Omental fat pad (tissue), 4 donors: Measurements from ENCODE around the gene CCDC174. TPM values are rescaled to one million over a fixed set of nuclear protein-coding genes. Genes with fewer than 3 reads are reported as not detected.
"Not testable (repeated sequence)": the region's sequence is repeated elsewhere in the genome, so short reads cannot be mapped to it uniquely, and the experiment has no call there.

Experiments used
- ATAC-seq: fragments of 150-250 bp; one replicate; pipeline ENCODE4 v1.9.1; 2016; ENCODE audit warnings: mild to moderate bottlenecking, moderate library complexity; ENCODE audit not compliant: low FRiP score
- DNase-seq: peaks from one replicate; pipeline ENCODE4 v3.0.0-alpha.2; 2019; ENCODE audit warnings: low spot score
- total RNA-seq, 4 donors: library from RNA; depleted of rRNA; stranded (reverse); fragments of >200 nt; gene quantifications; one replicate each; pipeline ENCODE4 v1.1.0, GENCODE V29; 2016
- TF ChIP-seq, protein P1 (sequence below), 3 donors: fragments of 450-650 bp; IDR thresholded peaks; one replicate each; pipeline ENCODE4 v1.5.1; 2016 to 2017; ENCODE audit warnings: antibody characterized with exemption in 3 of 3, mild to moderate bottlenecking in 3 of 3, moderate library complexity in 2 of 3

CCDC174 gene
- total RNA-seq, 4 donors from 2014 or later: 11.0 to 28.1 (median 16.2) TPM

DNA sequence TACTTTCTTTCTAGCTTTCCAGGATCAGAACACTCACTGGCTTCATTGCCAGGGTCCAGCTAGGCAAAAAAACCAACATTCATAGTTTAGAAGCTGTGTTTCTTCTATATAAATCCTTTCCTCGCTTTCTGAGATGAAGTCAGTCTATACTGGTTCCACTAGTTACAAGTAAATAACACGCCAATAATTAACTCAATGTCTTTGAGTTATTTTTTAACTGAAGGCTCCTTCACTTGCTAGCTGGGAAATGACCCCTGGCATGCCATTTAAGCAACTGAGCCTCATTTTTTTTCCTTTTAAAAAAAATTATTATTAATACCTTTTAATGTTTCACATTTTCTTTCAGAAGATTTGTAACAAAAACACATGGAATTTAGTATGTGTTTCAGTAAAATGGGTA is 2.1 kb upstream of the CCDC174 start:
- DNase-seq (no peak), ATAC-seq (no peak)
- TF ChIP-seq, protein P1, sequence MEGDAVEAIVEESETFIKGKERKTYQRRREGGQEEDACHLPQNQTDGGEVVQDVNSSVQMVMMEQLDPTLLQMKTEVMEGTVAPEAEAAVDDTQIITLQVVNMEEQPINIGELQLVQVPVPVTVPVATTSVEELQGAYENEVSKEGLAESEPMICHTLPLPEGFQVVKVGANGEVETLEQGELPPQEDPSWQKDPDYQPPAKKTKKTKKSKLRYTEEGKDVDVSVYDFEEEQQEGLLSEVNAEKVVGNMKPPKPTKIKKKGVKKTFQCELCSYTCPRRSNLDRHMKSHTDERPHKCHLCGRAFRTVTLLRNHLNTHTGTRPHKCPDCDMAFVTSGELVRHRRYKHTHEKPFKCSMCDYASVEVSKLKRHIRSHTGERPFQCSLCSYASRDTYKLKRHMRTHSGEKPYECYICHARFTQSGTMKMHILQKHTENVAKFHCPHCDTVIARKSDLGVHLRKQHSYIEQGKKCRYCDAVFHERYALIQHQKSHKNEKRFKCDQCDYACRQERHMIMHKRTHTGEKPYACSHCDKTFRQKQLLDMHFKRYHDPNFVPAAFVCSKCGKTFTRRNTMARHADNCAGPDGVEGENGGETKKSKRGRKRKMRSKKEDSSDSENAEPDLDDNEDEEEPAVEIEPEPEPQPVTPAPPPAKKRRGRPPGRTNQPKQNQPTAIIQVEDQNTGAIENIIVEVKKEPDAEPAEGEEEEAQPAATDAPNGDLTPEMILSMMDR (IDR thresholded peaks at IDR 0.05): no peak

DNA sequence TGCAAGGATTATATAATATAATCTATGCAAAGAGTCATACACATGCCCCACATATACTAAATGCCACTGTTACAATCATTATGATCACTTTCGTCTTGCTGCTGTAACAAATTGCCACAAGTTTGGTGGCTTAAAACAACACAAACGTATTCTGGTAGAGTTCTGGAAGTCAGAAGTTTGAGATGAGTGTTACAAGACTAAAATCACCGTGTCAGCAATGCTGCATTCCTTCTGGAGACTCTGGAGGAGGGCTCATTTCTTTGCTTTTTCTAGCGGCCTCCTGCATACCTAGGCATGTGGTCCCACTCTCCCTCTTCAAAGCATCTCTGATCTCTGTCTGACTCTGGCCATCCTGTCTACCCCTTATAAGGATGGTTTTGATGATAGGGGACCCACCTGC is 1.4 kb upstream of the CCDC174 start:
- DNase-seq (no peak), ATAC-seq (no peak)
- TF ChIP-seq, protein P1 (IDR thresholded peaks at IDR 0.05): no peak

DNA sequence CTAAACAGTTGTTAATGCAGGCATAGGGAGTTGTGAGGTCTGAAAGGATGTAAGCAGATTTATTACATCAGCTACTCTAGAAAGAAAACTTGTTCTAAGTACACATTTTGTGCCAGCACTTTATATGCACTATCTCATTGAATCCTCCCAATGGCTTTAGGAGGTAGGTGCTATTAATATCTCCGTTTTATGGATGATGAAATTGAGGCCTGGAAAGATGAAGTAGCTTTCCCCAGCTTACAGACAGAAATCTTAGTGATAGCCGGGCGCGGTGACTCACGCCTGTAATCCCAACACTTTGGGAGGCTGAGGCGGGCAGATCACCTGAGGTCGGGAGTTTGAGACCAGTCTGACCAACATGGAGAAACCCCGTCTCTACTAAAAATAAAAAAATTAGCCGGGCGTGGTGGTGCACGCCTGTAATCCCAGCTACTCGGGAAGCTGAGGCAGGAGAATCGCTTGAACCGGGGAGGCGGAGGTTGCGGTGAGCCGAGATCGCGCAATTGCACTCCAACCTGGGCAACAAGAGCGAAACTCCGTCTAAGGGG is 872 bp downstream of the CCDC174 start:
- DNase-seq, ATAC-seq: not testable (repeated sequence)

DNA sequence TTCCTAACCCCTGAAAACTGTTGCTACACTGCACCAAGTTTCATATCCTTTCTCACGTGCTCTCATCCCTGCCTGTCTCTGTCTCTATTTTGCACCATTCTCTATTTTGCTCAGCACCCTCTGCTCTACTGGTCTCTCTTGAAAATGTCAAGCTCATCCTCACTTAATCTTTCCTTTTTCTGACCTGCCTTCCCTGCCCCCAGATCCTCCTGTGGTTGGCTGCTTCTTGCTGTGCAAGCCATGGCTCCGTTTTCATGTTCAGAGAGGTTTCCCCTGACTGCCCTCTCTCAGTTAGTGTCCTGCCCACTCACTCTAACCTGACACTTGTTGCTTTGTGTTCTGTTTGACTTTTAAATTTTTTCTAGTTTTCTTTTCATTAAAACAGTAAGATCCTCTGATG is 6.0 kb downstream of the CCDC174 start:
- DNase-seq (no peak), ATAC-seq (no peak)
- TF ChIP-seq, protein P1 (IDR thresholded peaks at IDR 0.05): no peak

DNA sequence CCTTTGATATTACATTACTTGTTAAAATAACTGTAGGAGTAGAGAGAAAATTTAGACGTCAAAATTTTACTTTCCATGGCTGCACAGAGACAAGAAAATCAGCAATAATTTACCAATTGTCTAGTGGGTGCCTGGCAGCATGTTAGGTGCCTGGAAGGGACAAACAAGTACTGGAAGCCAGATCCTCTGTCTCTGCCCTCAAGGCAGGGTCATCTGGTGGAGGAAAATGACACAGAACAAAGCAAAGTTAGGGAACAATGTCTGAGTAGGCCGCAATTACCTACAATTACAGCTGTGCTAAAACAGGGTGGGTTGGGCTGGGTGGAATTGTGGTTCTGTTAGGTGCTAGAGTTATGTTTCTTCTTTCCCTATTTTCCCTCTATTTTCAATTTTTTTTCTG is 7.4 kb downstream of the CCDC174 start:
- TF ChIP-seq, protein P1 (IDR thresholded peaks at IDR 0.05): no peak
- no peak for DNase-seq
- ATAC-seq: no peak

DNA sequence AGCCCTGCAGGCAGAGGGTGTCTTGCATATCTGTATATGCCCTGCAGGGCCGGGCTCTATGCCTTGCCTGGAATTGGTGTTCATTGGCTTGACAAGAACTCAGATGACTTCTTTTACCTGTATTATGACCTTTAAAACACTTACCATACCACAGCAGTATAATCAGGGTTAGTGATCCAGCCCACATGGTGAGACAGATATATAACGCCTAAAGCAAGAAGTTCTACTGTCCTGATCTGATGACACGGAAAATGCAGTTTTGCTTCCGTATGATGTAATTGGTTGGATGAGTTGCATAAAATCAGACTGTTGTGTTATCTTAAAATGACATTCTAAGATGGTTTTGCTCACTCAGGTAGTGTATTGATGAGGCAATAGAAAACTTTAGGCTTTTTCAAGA is 9.4 kb downstream of the CCDC174 start:
- TF ChIP-seq, protein P1 (IDR thresholded peaks at IDR 0.05): no peak
- DNase-seq: no peak
- ATAC-seq: no peak

DNA sequence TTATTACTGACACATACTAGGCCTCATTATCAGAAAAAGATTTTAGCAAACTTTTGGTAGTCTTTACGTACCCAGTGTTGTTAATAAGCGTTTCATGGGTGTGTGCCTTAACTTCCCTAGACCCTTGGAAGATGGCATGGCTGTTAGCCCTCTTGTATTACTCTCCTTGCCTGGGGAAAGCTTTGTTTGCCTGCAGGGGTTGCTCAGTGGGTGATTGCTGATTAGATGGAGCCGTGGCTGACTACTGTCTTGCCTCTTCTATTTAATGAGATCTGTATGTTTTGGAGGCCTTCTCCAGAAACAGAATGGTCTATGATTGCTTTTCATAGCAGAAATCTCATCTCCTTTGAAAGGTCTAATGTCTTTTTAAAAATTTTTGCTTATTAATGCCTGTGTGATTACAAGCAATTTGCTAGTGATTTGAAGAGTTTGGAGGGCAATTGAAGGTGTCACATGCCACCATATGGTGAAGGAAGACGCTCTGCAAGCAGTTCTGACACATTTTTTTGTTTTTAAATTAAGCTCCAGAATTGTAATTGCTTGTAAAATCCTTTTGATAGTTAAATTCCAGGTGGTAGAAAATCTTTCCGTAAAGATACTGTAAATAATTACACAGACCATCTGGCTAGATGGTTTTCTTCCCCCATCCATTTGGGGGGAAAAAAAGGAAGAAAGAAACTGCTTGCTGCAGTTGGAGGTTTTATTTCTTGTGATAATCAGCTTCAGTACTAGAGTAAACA is 12.0 kb downstream of the CCDC174 start:
- no peak for ATAC-seq

More for the DNA sequence above, 12.0 kb downstream of the CCDC174 start:
- DNase-seq: no peak
- TF ChIP-seq, protein P1 (IDR thresholded peaks at IDR 0.05): no peak
